WTC11 (cell line): ENCODE measurements around the gene ZNF507. TPM values are rescaled to one million over a fixed set of nuclear protein-coding genes. Genes with fewer than 3 reads are reported as not detected.

Source experiments
- ATAC-seq: fragments of 200-7000 bp; cut with Tn5 transposase; 2 replicates; pipeline ENCODE4 v1.10.0; 2021; ENCODE audit warnings: mild to moderate bottlenecking, moderate library complexity
- CTCF ChIA-PET: fragments of 300-600 bp; sonication (Branson Sonifier 250); formaldehyde crosslinking; loops from one replicate; lab custom pipeline; 2021; ENCODE audit warnings: antibody characterized with exemption; lab: Charles Lee
- POLR2A ChIA-PET: fragments of 350-600 bp; sonication (Branson Sonifier 250); formaldehyde crosslinking; loops from one replicate; lab custom pipeline; 2021; ENCODE audit warnings: antibody characterized with exemption; lab: Charles Lee
- DNase-seq: peaks from one replicate; pipeline ENCODE4 v3.0.0; 2021; ENCODE audit warnings: low spot score
- H3K27ac Mint-ChIP-seq: 2 replicates; pipeline ENCODE4 v1.8.0; 2021; ENCODE audit warnings: mixed read lengths
- H3K27me3 Mint-ChIP-seq: 2 replicates; pipeline ENCODE4 v1.8.0; 2021; ENCODE audit warnings: low read depth, mild to moderate bottlenecking, moderate library complexity, mixed read lengths
- H3K36me3 Mint-ChIP-seq: 2 replicates; pipeline ENCODE4 v1.8.0; 2021; ENCODE audit warnings: mixed read lengths
- H3K4me1 Mint-ChIP-seq: 2 replicates; pipeline ENCODE4 v1.8.0; 2022; ENCODE audit warnings: mixed read lengths
- H3K4me3 Mint-ChIP-seq: 2 replicates; pipeline ENCODE4 v1.8.0; 2021; ENCODE audit warnings: mild to moderate bottlenecking, moderate library complexity, mixed read lengths
- H3K9me3 Mint-ChIP-seq: 2 replicates; pipeline ENCODE4 v1.8.0; 2021; ENCODE audit warnings: mixed read lengths
- CBFB ChIP-seq: sonication (generic); formaldehyde crosslinking; IDR thresholded peaks from 2 replicates; pipeline ENCODE4 v1.8.1; 2022; ENCODE audit warnings: mild to moderate bottlenecking, low read depth, missing genetic modification reagents
- FOXJ3 ChIP-seq: sonication (generic); formaldehyde crosslinking; IDR thresholded peaks from 2 replicates; pipeline ENCODE4 v1.9.0; 2021; ENCODE audit warnings: missing genetic modification reagents, mild to moderate bottlenecking, borderline replicate concordance
- GTF2I ChIP-seq: fragments of 250-450 bp; sonication (Bioruptor Pico); conservative IDR thresholded peaks from 2 replicates; pipeline ENCODE4 v1.4.0; 2021; ENCODE audit warnings: mild to moderate bottlenecking
- JUN ChIP-seq: sonication (generic); formaldehyde crosslinking; IDR thresholded peaks from 2 replicates; pipeline ENCODE4 v1.8.0; 2023; ENCODE audit warnings: mild to moderate bottlenecking, missing genetic modification reagents
- NR2C2 ChIP-seq: sonication (generic); formaldehyde crosslinking; IDR thresholded peaks from 2 replicates; pipeline ENCODE4 v1.8.0; 2022; ENCODE audit warnings: mild to moderate bottlenecking, missing genetic modification reagents
- NR3C1 ChIP-seq: sonication (generic); formaldehyde crosslinking; conservative IDR thresholded peaks from 2 replicates; pipeline ENCODE4 v1.8.1; 2023; ENCODE audit warnings: low read depth, mild to moderate bottlenecking, missing genetic modification reagents
- RELA ChIP-seq: sonication (generic); formaldehyde crosslinking; IDR thresholded peaks from 2 replicates; pipeline ENCODE4 v1.8.1; 2022; ENCODE audit warnings: missing genetic modification reagents, mild to moderate bottlenecking, borderline replicate concordance
- SMAD3 ChIP-seq: sonication (generic); formaldehyde crosslinking; IDR thresholded peaks from 2 replicates; pipeline ENCODE4 v1.8.0; 2022; ENCODE audit warnings: missing genetic modification reagents, mild to moderate bottlenecking, borderline replicate concordance
- TEAD1 ChIP-seq: sonication (generic); formaldehyde crosslinking; IDR thresholded peaks from 2 replicates; pipeline ENCODE4 v1.8.0; 2022; ENCODE audit warnings: mild to moderate bottlenecking, missing genetic modification reagents
- ZNF219 ChIP-seq: sonication (generic); formaldehyde crosslinking; IDR thresholded peaks from 2 replicates; pipeline ENCODE4 v1.8.0; 2023; ENCODE audit warnings: missing genetic modification reagents, mild to moderate bottlenecking, borderline replicate concordance
- ZNF317 ChIP-seq: sonication (generic); formaldehyde crosslinking; IDR thresholded peaks from 2 replicates; pipeline ENCODE4 v1.8.1; 2023; ENCODE audit warnings: low read depth, mild to moderate bottlenecking, moderate library complexity, missing genetic modification reagents, borderline replicate concordance
- ZNF396 ChIP-seq: fragments of 250-450 bp; sonication (Bioruptor Pico); IDR thresholded peaks from 2 replicates; pipeline ENCODE4 v1.8.0; 2021; ENCODE audit warnings: mild to moderate bottlenecking, moderate library complexity, borderline replicate concordance
- ZNF671 ChIP-seq: fragments of 250-450 bp; sonication (Bioruptor Pico); IDR thresholded peaks from 2 replicates; pipeline ENCODE4 v1.8.0; 2021; ENCODE audit warnings: mild to moderate bottlenecking
- total RNA-seq: library from RNA; stranded (reverse); gene quantifications from 3 replicates; pipeline ENCODE4 v1.2.3, GENCODE V29; 2021
- TF ChIP-seq, protein P1 (sequence below): sonication (generic); formaldehyde crosslinking; IDR thresholded peaks from 2 replicates; pipeline ENCODE4 v1.8.0; 2022; ENCODE audit warnings: mild to moderate bottlenecking, missing genetic modification reagents
- TF ChIP-seq, protein P2 (sequence below): sonication (generic); formaldehyde crosslinking; IDR thresholded peaks from 2 replicates; pipeline ENCODE4 v1.8.1; 2022; ENCODE audit warnings: mild to moderate bottlenecking, missing genetic modification reagents, moderate library complexity, borderline replicate concordance
- TF ChIP-seq, protein P3 (sequence below): sonication (generic); formaldehyde crosslinking; IDR thresholded peaks from 2 replicates; pipeline ENCODE4 v1.8.1; 2023; ENCODE audit warnings: mild to moderate bottlenecking, missing genetic modification reagents, moderate library complexity
- TF ChIP-seq, protein P4 (sequence below): sonication (generic); formaldehyde crosslinking; IDR thresholded peaks from 2 replicates; pipeline ENCODE4 v1.8.0; 2023; ENCODE audit warnings: missing genetic modification reagents
- TF ChIP-seq, protein P5 (sequence below): sonication (generic); formaldehyde crosslinking; IDR thresholded peaks from 2 replicates; pipeline ENCODE4 v1.8.1; 2022; ENCODE audit warnings: missing genetic modification reagents, borderline replicate concordance

ZNF507 gene
- total RNA-seq, 1 experiment from 2014 or later: 27.6 TPM

DNA sequence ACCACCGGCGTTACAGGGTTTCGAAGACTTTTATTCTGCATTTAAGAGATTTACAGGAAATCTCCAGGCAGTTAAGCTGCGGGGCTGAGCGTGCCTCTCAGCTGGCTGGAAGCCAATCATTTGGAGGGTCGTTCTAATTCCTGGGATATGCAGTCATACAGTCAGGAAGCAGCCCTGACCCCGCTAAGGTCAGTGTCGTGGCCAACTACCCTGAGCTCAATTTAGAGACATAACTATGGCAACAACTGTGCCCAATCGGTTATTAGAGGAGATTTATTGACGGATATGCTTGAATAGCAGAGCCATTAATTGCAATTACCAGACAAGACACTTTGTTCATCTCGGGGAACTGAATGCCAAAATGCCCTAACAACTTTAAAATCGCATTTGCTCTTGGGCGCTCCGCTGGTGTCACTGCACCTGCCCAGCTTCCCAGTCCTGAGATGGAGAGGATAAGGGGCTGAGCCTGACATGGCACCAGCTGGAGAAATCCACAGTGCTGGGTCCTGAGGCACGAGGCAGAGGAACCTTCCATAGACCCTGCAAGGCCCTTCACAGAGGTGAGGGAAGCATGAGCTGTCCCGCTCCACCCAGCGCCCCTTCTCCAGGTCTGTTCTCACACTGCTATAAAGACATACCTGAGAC is 15.1 kb upstream of the ZNF507 start:
- H3K27ac Mint-ChIP-seq: no peak overlapping the region
- TF ChIP-seq, protein P1, sequence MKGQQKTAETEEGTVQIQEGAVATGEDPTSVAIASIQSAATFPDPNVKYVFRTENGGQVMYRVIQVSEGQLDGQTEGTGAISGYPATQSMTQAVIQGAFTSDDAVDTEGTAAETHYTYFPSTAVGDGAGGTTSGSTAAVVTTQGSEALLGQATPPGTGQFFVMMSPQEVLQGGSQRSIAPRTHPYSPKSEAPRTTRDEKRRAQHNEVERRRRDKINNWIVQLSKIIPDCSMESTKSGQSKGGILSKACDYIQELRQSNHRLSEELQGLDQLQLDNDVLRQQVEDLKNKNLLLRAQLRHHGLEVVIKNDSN (CRISPR knock-in tag): no peak
- no peak for TF ChIP-seq CBFB
- TF ChIP-seq, protein P2, sequence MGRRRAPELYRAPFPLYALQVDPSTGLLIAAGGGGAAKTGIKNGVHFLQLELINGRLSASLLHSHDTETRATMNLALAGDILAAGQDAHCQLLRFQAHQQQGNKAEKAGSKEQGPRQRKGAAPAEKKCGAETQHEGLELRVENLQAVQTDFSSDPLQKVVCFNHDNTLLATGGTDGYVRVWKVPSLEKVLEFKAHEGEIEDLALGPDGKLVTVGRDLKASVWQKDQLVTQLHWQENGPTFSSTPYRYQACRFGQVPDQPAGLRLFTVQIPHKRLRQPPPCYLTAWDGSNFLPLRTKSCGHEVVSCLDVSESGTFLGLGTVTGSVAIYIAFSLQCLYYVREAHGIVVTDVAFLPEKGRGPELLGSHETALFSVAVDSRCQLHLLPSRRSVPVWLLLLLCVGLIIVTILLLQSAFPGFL (CRISPR knock-in tag): no peak
- no peak for TF ChIP-seq ZNF317 (CRISPR knock-in tag)
- TF ChIP-seq TEAD1: no peak
- TF ChIP-seq ZNF219: no peak
- TF ChIP-seq, all 79 proteins: peak for 0
- Mint-ChIP-seq H3K4me1 (peaks cover 5% of the 10 kb centered on the region), H3K9me3 (no peaks in the 10 kb centered on the region), H3K36me3 (no peaks in the 10 kb centered on the region), H3K27me3 (no peaks in the 10 kb centered on the region; the same call in 1 of the 2 replicates), H3K4me3 (no peak overlapping the region)
- ChIA-PET CTCF (interaction anchor here (0.9 kb wide), 1 partner anchor 12 kb away, joined by 3 read pairs; no protein-coding TSS in a partner anchor), POLR2A (no interaction called here)
- ATAC-seq (no peak), DNase-seq (no peak)

DNA sequence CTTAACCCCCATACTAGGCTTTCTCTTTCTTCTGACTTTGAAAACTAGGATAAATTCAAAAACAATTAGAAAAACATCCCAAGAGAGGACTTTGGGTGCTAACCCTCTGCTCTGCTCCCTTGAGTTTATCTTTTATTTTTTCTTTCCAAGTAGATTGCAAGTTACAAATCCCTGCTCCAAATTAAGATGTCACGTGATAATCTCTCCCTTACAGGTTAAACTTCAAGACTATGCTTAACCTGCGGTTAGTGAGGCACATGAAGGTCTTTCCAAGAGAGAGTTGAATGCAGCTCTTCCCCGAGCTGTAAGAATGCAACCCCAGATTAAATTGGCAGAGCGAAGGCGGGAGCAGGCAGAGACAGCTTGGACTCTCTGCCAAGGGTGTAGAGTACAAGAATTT is 12.2 kb upstream of the ZNF507 start:
- Mint-ChIP-seq H3K27me3 (no peaks in the 10 kb centered on the region; the same call in 1 of the 2 replicates), H3K4me1 (no peaks in the 10 kb centered on the region), H3K36me3 (no peaks in the 10 kb centered on the region), H3K27ac (no peak overlapping the region), H3K4me3 (no peak overlapping the region), H3K9me3 (no peaks in the 10 kb centered on the region)
- DNase-seq (no peak), ATAC-seq (no peak)
- CTCF ChIA-PET: interaction anchor here (1.2 kb wide), 1 partner anchor 14 kb away, joined by 3 read pairs; no protein-coding TSS in a partner anchor
- POLR2A ChIA-PET: no interaction called here
- no peak for TF ChIP-seq SMAD3 (CRISPR knock-in tag)
- TF ChIP-seq RELA (CRISPR knock-in tag): no peak
- no peak for TF ChIP-seq JUN (CRISPR knock-in tag)
- TF ChIP-seq, protein P3, sequence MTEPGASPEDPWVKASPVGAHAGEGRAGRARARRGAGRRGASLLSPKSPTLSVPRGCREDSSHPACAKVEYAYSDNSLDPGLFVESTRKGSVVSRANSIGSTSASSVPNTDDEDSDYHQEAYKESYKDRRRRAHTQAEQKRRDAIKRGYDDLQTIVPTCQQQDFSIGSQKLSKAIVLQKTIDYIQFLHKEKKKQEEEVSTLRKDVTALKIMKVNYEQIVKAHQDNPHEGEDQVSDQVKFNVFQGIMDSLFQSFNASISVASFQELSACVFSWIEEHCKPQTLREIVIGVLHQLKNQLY: no peak
- no peak for TF ChIP-seq GTF2I (CRISPR knock-in tag)
- TF ChIP-seq, protein P4, sequence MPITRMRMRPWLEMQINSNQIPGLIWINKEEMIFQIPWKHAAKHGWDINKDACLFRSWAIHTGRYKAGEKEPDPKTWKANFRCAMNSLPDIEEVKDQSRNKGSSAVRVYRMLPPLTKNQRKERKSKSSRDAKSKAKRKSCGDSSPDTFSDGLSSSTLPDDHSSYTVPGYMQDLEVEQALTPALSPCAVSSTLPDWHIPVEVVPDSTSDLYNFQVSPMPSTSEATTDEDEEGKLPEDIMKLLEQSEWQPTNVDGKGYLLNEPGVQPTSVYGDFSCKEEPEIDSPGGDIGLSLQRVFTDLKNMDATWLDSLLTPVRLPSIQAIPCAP (CRISPR knock-in tag): no peak
- no peak for TF ChIP-seq ZNF396 (CRISPR knock-in tag)
- TF ChIP-seq FOXJ3: no peak
- TF ChIP-seq NR2C2 (CRISPR knock-in tag): no peak
- TF ChIP-seq, protein P5, sequence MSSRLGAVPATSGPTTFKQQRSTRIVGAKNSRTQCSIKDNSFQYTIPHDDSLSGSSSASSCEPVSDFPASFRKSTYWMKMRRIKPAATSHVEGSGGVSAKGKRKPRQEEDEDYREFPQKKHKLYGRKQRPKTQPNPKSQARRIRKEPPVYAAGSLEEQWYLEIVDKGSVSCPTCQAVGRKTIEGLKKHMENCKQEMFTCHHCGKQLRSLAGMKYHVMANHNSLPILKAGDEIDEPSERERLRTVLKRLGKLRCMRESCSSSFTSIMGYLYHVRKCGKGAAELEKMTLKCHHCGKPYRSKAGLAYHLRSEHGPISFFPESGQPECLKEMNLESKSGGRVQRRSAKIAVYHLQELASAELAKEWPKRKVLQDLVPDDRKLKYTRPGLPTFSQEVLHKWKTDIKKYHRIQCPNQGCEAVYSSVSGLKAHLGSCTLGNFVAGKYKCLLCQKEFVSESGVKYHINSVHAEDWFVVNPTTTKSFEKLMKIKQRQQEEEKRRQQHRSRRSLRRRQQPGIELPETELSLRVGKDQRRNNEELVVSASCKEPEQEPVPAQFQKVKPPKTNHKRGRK (CRISPR knock-in tag): no peak
- no peak for TF ChIP-seq NR3C1
- TF ChIP-seq CBFB: no peak
- TF ChIP-seq ZNF671 (CRISPR knock-in tag): no peak
